Measurements from ENCODE around the gene KCNT1. TPM values are rescaled to one million over a fixed set of nuclear protein-coding genes. Genes with fewer than 3 reads are reported as not detected.
"Not testable (repeated sequence)": the region's sequence is repeated elsewhere in the genome, so short reads cannot be mapped to it uniquely, and the experiment has no call there.

Gene KCNT1
- total RNA-seq, 1 donor from 2014 or later, result 0.08 TPM

DNA sequence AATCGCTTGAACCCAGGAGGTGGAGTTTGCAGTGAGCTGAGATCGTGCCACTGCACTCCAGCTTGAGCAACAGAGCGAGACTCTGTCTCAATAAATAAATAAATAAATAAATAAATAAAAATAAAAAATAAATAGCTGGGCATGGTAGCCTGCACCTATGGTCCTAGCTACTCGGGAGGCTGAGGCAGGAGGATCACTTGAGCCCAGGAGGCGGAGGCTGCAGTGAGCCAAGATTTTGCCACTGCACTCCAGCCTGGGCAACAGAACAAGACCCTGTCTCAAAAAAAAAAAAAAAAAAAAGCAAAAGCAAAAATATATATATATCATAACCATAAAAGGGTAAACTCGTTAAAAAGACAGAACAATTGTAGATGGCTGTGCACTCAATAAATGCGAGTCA lies 29.2 kb upstream of the KCNT1 start:
- not testable (repeated sequence) for DNase-seq (ENCODE audit: low read depth)

DNA sequence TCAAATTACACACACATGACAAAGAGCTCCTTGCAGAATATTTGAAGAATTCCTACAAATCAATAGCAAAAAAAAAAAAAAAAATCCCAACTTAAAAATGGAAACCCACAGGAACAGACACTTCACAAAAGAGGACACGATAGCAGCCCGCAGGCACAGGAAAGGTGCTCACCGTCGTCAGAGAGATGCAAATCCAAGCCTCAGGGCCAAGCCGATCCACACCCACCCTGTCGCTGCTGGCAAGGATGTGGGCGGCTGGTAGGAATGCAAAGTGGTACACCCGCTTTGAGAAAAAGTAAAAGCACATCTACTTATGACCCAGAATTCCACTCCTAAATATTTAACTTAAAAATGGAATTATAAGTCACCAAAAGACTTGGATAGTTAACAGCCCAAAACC lies 28.0 kb upstream of the KCNT1 start:
- no peak for DNase-seq (ENCODE audit: low read depth)

DNA sequence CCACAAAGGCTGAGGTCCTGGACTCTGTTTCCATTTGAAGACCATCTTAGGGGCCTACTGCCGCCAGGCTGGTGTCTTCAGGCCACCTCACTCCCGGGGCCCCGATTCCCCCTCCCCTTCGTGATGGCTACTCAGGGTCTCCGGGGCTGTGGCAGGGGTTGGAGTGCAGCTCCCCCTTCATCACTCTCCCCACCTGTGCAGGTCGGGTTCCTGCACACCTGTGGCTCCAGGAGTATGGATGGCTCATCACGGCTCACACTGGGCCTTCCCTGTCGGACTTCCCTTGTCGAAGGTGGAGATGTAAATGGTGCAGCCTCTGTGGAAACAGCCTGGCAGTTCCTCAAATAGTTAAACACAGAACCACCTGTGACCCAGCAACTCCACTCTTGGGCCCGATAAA lies 27.0 kb upstream of the KCNT1 start:
- no peak for DNase-seq (ENCODE audit: low read depth)

DNA sequence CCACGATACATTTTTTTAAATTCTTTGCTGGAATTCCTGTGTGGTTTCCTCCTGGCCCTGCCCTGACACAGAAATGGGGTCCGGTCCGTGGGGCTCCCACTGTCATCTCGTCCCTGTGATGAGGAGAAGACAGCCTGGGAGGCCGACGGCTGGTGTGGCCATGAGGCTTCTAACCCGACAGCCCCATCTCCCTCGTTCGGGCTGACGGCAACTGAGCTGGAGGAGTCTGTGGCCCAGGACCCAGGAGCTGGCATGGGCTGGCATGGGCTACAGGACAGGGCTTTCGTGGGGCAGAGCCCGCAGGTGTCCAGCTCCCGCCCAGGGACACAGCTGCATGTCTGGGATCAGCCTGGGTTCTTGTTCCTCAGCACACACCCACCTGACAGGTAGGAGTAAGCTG lies 25.1 kb upstream of the KCNT1 start:
- DNase-seq (ENCODE audit: low read depth), result no peak

DNA sequence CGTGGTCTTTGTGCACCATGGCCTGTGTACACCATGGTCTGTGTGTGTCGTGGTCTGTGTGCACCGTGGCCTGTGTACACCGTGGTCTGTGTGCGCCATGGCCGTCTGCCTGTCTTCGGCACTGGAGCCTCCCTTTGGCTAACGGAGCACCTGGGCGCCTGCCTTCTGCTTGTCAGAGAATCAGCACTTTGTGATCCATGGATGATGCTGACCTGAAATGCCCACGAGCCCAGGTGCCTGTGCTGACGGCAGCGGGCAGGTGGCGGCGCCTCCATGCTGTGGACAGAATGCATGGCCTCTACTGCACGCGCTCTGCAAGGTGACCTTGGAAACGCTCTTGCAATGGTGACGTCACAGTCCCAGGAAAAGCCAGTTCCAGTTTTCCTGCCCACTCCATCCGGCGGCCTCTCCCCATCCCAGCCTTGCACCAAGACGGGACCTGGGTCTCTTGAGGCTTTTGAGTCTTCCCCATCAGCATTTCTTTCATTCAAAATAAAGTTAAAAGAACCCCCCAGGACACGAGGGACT lies 24.3 kb upstream of the KCNT1 start:
- DNase-seq (ENCODE audit: low read depth), result no peak

DNA sequence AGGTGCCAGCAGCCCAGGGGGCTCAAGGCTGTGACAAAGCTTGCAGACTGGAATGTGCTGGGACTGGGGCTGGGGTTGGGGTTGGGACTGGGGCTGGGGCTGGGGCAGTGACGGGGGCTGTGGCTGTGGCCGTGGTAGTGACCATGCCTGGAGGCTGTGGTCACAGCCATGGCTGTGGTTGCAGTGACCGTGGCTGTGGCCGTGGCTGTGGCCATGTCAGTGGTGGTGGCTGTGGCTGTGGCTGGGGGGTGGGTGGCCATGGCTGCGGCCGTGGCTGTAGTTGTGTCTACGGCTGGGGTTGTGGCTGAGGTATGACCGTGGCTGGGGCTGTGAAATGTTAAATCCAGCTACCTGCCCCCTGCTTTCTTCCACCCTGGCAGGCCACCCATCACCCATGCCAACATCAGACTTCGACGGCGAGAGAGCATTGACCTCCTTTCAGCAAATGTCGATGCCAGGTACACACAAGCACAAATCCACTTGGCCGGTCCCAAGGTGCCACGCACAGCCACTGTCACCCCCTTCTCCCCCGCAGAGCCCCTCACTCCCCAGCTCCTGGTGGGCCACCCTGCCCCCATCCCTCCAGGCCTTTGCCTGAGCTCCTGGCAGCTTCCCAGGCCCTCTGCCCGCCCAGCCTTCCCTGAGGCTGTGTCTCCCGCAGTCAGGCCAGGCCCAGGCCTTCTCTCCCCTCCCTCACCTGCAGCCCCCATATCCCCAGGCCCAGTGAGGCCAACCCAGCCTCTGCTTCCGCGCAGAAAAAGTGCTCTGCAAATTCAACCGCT lies 23.6 kb upstream of the KCNT1 start:
- DNase-seq (ENCODE audit: low read depth), result no peak

DNA sequence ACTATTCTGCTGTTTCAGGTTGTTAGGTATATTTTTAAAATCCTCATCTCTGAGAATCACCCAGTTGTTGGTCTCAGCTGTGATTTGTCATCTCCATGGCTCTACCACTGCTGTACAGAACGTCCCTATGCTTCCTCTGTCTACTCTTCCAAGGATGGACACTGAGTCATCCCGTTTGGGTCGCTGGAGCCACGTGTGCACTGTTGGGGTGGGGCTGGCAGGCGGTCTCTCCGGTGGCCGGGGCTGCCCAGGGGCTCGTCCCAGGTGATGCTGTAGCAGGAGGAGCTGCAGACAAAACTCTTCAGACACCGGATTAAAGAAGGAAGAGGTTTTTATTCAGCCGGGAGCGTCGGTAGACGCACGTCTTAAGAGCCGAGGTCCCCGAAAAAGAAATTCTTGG lies 21.9 kb upstream of the KCNT1 start:
- no peak for DNase-seq (ENCODE audit: low read depth)

DNA sequence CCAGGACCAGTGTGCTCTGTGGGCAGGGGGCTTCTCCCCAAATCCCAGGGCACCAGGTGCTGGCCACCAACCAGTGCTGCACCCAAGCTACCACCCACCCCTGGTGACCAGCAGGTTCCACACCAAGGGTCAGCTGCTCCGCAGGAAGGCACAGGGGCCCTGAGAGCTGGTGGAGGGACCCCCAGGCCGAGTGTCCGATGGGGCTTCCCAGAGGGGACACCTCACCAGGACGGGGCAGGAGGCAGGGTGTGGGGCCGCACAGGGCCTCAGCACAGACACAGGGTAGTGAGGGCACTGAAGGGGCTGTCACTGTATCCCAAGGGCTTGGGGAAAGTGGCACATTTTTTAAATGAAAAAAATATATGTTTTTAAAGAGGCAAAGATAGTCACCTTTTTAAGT lies 20.8 kb upstream of the KCNT1 start:
- no peak for DNase-seq (ENCODE audit: low read depth)

DNA sequence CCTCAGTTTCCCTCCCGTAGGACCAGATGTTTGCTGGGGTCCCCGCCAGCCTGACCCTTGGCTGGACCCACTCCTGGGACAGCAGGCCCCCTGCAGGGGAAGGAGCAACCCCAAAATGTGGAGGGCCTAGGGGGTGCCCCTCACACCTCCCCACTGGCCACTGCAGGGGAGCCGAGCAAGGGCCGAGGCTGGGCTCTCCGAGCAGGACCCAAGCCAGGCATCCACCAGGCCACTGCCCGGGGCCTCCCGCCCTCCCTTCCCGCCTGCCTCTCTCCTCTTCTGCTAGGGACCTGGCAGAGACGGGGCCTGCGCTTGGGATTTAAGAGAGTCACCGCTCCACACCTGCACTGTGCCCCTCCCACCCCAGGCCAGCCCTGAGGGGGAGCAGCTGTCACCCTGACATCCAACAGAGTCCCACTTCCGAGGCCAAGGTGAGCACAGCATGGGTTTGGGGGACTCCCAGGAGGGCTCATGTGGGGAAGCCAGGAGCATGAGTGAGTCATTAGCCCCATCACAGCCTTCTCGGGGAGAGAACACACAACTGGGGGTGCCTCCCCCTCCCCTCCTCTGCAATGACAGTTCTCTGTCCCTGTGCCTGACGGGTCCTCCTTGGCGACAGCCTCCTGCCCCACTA lies 18.5 kb upstream of the KCNT1 start:
- no peak for DNase-seq (ENCODE audit: low read depth)

DNA sequence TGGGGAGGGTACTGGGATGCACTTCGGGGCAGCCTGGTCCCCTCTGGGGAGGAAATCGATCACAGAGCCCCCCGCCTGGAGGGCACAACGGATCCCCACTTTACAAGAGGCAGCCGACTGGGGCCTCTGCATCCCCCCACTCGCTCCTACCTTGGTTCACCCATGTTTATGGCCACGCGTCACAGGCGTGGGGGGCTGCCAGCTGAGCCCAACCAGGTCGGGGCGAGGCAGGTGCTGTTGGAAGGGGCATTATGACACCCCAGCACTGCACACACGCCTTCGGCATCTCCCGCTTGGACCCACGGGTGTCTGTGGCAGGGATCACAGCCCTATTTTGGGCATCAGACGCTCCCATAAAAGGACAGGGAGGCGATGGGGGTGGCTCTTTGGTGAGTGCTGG lies 17.3 kb upstream of the KCNT1 start:
- no peak for DNase-seq (ENCODE audit: low read depth)

DNA sequence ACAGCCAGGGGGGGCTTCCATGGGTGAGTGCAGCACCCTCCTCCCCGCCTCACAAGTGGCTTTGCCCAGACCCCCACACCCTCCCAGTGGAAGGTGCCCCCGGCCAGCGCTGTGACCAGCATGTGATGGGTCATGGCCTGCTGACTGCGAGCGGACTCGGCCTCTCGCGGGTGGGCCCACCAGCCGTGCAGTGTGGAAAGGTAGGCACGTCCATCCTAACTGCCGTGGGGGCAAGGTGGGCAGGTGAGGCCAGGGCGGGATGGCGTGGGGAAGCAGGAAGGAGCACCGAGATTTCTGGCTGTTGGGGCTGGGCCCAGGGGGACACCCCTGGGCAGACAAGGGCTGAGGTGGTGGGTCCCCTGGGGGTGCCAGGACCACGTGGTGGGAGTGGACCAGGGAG lies 14.8 kb upstream of the KCNT1 start:
- no peak for DNase-seq (ENCODE audit: low read depth)

DNA sequence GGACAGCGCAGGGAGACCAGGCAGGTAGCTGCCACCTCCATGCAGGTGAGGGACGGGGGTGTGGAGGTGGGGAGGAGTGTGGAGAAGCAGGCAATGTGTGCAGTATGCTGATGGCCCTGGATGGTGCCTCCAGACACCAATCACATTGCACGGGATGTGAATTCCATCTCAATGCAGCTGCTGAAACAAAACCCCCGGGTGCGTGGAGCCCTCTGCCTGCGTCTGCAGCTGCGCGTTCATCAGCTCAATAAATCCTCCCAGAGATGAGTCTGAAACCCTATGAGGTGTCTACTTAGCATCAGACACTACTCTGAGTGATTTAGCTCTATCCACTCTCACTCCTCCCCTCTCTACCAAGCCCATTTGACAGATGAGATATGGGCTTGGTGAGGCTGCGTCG lies 13.0 kb upstream of the KCNT1 start:
- no peak for DNase-seq (ENCODE audit: low read depth)

DNA sequence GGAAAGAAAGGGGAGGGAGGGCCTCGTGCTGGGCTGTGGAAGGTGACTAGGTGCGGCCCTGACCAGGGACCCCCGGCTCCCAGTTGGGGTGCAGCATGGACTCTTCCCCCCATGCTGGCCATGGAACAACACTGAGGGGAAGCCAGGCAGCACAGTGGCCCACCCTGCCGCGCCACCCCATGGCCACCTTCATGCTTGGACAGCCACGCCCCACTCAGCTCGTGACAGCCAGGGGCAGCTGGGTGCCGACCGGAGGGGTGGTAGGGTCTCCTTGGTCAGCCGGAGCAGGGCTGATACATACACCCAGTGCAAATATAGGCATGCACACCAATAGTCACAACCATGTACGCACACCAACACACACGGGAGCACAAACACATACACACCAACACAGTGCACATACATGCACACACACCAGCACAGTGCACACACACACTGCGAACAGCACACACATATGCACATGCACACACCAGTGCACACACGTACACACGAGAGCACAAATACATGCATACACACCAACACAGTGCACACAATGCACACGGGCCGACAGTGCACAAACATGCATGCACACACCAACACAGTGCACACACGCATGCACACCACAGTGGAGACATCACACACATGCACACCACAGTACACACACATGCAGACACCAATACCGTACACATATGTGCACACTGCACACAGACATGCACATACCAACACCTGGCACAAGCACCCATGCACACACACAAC lies 11.0 kb upstream of the KCNT1 start:
- DNase-seq (ENCODE audit: low read depth), result no peak

DNA sequence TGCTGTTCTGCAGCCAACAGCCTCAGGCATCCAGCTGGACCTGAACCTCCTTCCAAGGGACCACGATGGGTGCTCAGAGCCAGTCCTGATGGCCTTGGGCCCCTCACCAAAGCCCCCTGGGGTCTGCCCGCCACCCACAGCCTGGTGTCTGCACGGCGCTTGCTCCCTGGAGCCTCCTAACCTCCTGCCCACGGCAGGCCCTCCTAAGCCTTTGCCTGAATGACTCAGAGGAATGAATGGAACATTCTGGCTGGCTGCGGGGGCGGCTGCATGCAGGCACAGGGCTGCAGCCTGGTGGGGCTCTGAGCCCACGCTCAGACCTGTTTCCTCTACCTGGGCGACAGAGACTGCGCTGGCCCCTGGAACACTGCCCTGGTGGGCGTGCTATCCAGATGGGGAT lies 9.6 kb upstream of the KCNT1 start:
- DNase-seq (ENCODE audit: low read depth), result no peak

DNA sequence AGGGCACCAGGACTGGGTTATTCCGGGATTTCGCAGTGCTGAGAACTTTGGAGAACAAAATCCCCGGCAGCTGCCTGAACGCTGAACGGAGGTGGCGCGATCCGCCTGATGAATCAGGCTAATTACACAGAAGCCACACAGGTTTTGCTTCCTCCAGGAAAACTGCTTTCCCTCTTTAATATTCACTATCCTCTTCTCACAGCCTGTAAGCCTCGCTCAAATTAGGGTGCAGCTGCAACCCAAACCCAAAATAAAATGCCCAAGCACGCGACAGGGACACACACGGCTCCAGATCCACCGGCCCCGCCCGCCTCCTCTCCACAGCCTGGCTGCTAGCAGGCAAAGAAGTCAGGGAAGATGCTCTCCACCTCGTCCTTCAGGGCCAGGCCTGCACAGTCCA lies 8.7 kb upstream of the KCNT1 start:
- DNase-seq (ENCODE audit: low read depth), result no peak

DNA sequence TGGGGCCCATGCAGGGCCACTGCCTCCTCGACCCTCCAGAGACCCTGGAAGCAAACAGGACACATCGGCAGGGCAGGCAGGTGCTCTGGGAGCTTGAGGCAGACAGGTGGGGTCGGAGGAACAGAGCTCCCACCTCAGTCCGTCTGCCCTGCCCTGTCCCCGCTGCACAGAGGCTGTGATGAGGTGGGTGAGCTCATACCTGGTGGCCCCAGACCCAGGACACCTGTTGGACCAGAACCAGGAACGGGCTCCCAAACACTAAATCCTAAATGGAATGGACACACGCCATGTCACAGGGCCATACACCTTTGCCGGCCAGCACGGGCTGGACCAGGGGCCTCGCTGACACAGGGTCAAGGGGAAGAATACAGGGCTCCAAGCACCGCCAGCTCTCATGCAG lies 8.2 kb upstream of the KCNT1 start:
- DNase-seq (ENCODE audit: low read depth), result no peak

DNA sequence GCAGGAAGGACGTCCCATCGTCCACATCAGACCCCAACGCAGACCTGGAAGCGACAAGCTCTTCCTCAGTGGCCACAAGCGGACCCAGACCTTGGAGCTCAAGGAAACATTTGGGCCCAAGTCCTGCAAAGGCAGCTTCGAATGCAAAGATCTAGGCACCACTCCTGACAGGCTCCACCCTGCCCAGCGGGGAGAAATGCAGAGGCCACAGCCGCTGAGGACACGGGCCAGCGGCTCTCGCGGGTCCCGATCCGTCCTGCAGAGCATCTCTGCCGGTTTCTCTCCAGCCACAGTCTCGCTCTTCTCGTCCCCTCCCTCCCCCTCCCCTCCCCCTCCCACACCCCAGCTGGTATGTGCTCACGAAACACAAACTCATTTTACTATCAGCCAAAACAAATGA lies 7.6 kb upstream of the KCNT1 start:
- DNase-seq (ENCODE audit: low read depth), result no peak

DNA sequence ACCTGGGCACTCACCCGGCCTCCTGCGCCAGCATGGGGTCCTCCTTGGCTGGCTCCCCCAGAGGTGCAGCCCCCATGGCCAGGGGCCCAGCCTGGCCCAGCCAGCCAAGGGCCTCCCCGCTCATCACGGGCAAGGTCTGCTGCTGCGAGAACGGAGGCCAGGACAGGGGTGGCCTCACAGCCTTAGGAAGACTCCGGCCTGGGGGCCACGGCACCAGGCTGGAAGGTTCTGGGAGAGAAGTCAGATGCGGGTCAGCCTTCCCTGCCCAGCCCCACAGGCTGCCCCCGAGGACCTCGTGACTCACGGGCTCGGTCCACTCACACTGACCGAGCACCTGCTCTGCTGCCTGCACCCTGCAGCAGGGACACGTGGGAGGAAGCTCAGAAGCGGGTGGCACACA lies 6.9 kb upstream of the KCNT1 start:
- DNase-seq (ENCODE audit: low read depth), result no peak

DNA sequence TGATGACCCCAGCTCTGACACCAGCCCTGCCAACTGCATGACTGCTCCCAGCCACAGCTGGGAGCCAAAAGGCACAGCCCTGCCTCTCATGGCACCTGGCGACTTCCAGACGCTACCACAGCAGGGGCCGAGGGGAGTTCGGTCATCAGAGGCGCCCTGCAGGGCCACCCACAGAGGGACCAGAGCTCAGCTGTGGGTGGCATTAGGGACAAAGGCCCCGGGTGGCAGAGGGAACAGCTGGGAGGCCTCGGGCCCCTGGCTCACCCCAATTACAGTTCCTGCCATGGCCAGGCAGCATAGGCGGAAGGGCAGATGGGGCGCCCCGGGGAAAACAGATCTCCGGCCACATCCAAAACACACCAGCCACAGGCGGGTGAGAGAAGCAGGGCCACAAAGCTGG lies 6.3 kb upstream of the KCNT1 start:
- DNase-seq (ENCODE audit: low read depth), result no peak

DNA sequence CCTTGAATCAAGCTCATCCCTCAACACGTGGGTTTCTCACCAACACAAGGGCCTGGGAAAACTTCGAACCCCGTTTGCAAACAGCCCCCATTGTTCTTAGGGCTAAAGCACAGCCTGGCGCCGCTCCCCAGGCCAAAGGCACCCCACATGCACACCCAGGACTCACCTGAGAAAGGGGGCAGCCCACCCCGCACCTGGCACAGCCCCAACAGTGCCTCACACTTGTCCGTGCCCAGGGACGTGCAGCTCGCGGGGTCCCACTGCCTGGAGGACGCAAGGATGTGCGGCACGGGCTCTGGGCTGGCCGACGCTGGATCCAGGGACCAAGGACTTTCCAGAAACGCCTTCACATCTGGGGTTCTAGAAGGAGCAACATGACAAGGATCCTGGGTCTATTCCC lies 5.5 kb upstream of the KCNT1 start:
- DNase-seq (ENCODE audit: low read depth), result no peak

DNA sequence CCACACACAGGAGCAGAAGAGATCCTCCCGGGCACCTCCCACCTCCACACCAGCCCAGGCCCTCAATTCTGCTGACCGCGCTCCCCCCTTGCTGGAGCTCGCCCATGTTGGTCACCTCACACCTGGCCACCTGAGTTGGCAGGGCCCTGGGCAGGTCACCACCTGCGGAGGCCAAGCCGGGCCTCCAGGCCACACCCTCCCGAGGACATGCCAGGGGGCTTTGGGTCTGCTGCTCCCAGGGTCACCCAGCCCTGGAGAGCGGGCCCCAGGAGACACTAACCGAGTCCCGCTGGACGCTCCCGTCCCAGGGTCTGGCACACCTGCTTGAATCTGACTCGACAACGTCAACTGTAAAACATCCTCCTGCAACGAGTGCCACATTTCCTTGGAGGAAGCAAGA lies 4.8 kb upstream of the KCNT1 start:
- DNase-seq (ENCODE audit: low read depth), result no peak

DNA sequence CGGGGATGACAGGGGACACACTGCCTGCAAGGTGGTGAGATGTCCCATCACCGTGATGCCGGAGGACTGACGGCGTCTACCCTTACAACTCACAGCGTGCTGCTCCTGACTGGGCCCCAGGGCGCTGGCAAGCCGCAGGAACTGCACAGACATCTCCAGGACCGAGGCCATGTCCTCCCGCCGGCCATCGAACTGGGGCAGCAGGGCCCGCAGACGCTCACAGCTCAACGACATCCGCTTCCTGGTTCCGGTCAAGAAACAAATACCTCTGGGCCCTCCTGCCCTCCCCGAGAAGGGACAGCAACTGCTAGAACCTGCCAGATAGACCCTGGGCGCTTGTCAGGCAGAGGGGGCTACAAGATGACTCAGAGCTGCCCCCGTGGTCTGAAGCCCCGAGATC lies 3.7 kb upstream of the KCNT1 start:
- no peak for DNase-seq (ENCODE audit: low read depth)
